ENCODE measurements around the gene CEP76. TPM values are rescaled to one million over a fixed set of nuclear protein-coding genes. Genes with fewer than 3 reads are reported as not detected.
"Not testable (repeated sequence)": the region's sequence is repeated elsewhere in the genome, so short reads cannot be mapped to it uniquely, and the experiment has no call there.

Gene CEP76
- total and polyA plus RNA-seq, 7 experiments from 2014 or later = 6.9 to 13.2 (median 9.4) TPM

DNA sequence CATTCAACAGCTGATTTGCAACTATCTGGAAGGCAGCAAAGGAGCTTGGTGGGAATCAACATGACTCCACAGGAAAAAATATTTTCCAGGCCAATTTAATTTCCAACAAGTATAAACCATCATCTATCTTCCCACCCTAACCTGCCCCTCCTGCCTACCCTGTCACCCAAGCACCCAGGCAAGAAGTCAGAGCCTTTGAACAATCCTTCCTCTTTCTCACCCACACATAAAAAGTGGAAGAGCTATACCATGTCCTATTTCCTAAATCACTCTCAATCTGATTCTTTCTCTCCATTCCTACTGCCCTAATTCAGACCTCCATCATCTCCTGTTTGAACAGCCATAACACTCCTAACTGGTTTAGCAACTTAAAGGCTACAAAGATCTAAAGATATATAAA, 57.3 kb downstream of the CEP76 start:
- intact Hi-C loops (cut with micrococcal nuclease) = no loop called here
- ChIA-PET POLR2A (no interaction called here), CTCF (no interaction called here)

DNA sequence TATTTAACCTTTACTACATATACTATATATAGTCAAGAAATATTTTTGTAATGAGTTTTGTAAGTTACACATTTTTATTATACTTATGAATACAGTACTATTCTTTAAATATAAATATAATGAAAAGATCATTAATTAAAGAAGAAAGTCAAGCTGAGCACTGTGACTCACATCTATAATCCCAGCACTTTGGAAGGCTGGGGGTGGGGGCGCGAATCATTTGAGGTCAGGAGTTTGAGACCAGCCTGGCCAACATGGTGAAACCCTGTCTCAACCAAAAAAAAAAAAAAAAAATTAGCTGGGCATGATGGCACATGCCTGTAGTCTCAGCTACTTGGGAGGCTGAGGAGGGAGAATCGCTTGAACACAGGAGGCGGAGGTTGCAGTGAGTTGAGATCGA, 58.8 kb downstream of the CEP76 start:
- H3K4me1 Mint-ChIP-seq; H3K27me3 ChIP-seq (ENCODE audit: control insufficient read depth in 2 of 2, insufficient read depth in 2 of 2, low read length in 2 of 2); H3K27ac ChIP-seq (ENCODE audit: low read depth, low read length); H3K4me1 ChIP-seq (ENCODE audit: control insufficient read depth in 2 of 2, insufficient read depth in 2 of 2, low read length in 2 of 2); H3K36me3 ChIP-seq (ENCODE audit: control insufficient read depth in 2 of 3, insufficient read depth in 3 of 3, low read length in 3 of 3); intact Hi-C loops (cut with micrococcal nuclease); H3K4me3 Mint-ChIP-seq; POLR2A ChIA-PET; CTCF ChIA-PET; H3K27ac Mint-ChIP-seq; DNase-seq; H3K9me3 ChIP-seq (ENCODE audit: control insufficient read depth in 2 of 3, low read length in 3 of 3); H3K4me3 ChIP-seq (ENCODE audit: low read length); ATAC-seq; H3K36me3 Mint-ChIP-seq; H3K9me3 Mint-ChIP-seq: not testable (repeated sequence)
- H3K27me3 Mint-ChIP-seq = peaks cover 16 to 43% (median 23%) of the 10 kb centered on the region in 5 donors

More for the DNA sequence above, 57.3 kb downstream of the CEP76 start:
- DNase-seq (no peak), ATAC-seq (no peak)
- H3K27ac ChIP-seq (ENCODE audit: low read depth, low read length) = no peak overlapping the region
- H3K27me3 Mint-ChIP-seq = peaks cover 16 to 43% (median 21%) of the 10 kb centered on the region in 5 donors
- peaks cover 0 to 1% (median 0%) of the 10 kb centered on the region in 11 donors for H3K9me3 Mint-ChIP-seq
- no peaks in the 10 kb centered on the region for H3K27me3 ChIP-seq (ENCODE audit: control insufficient read depth in 2 of 2, insufficient read depth in 2 of 2, low read length in 2 of 2)
- no peaks in the 10 kb centered on the region for H3K36me3 Mint-ChIP-seq
- H3K4me1 Mint-ChIP-seq = peaks cover 0 to 2% (median 0%) of the 10 kb centered on the region in 7 donors
- H3K4me3 Mint-ChIP-seq = no peak overlapping the region
- H3K9me3 ChIP-seq (ENCODE audit: control insufficient read depth in 2 of 3, low read length in 3 of 3) = no peaks in the 10 kb centered on the region
- no peak overlapping the region for H3K27ac Mint-ChIP-seq
- no peaks in the 10 kb centered on the region for H3K36me3 ChIP-seq (ENCODE audit: control insufficient read depth in 2 of 3, insufficient read depth in 3 of 3, low read length in 3 of 3)
- no peak overlapping the region for H3K4me3 ChIP-seq (ENCODE audit: low read length)
- no peaks in the 10 kb centered on the region for H3K4me1 ChIP-seq (ENCODE audit: control insufficient read depth in 2 of 2, insufficient read depth in 2 of 2, low read length in 2 of 2)

DNA sequence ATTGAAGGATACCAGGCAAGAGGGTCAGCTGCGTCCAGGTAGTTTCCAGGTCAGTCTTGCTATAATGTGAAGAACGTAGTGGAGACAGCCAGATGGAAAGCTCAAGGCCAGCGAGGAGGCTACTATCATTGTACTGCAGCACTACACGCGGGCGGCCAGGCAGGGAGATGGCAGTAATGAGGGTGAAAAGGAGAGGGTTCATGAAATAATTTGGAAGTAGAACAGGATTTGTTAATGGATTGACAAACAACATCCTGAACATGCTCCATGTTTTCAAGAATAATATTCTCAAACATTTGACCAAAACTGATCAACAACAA, 61.7 kb downstream of the CEP76 start:
- no peak for DNase-seq
- Histone ChIP-seq H3K9me3 (ENCODE audit: control insufficient read depth in 2 of 3, low read length in 3 of 3) (no peaks in the 10 kb centered on the region), H3K27me3 (ENCODE audit: control insufficient read depth in 2 of 2, insufficient read depth in 2 of 2, low read length in 2 of 2) (no peaks in the 10 kb centered on the region), H3K27ac (ENCODE audit: low read depth, low read length) (no peak overlapping the region), H3K4me3 (ENCODE audit: low read length) (no peak overlapping the region), H3K4me1 (ENCODE audit: control insufficient read depth in 2 of 2, insufficient read depth in 2 of 2, low read length in 2 of 2) (no peaks in the 10 kb centered on the region), H3K36me3 (ENCODE audit: control insufficient read depth in 2 of 3, insufficient read depth in 3 of 3, low read length in 3 of 3) (no peaks in the 10 kb centered on the region)
- H3K36me3 Mint-ChIP-seq = no peaks in the 10 kb centered on the region
- H3K27ac Mint-ChIP-seq = no peak overlapping the region
- CTCF ChIA-PET = no interaction called here
- H3K4me1 Mint-ChIP-seq = peaks cover 0 to 4% (median 0%) of the 10 kb centered on the region in 7 donors
- ATAC-seq = no peak
- intact Hi-C loops (cut with micrococcal nuclease) = no loop called here
- H3K27me3 Mint-ChIP-seq = peaks cover 12 to 27% (median 23%) of the 10 kb centered on the region in 5 donors
- POLR2A ChIA-PET = no interaction called here
- H3K9me3 Mint-ChIP-seq = no peaks in the 10 kb centered on the region
- H3K4me3 Mint-ChIP-seq = no peak overlapping the region

DNA sequence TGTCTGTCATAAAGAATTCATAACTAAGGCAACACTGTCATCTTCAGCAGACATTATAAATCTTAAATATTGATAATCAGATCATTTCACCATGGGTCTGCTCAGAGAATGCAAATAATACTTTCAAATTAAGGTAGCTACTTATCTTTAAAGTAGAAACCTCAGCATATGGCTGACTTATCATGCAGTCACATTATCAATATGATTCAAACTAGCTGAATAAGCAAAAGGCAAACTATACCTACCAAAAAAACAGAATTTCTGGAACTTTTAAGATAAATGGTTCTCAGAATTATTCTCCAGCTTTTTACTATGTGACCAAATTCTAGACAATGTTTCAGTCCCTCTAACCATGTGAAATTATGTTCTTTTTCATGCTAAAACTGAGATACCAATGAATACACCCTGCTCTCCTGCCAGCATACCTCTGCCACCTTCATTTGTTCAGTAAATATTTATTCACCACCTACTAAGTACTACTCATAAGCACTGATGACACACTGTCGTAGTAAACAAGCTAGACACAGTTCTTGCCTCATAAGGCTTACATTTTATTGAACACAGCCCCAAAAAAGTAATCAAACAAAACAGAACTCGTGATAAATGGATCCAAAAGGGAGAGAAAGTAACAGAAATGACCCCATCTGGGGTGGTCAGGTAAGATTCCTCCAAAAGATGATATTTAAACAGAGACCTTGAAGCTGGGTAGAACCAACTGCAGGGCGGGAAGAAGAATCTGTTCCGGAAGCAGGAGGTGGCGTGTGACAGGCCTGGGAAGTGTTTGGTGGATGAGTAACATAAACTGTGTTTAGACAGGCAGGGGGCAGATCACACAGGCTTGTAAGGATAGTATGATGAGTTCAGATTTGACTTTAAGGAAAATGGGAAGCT, 62.3 kb downstream of the CEP76 start:
- H3K4me1 ChIP-seq (ENCODE audit: control insufficient read depth in 2 of 2, insufficient read depth in 2 of 2, low read length in 2 of 2) = no peaks in the 10 kb centered on the region
- H3K27me3 ChIP-seq (ENCODE audit: control insufficient read depth in 2 of 2, insufficient read depth in 2 of 2, low read length in 2 of 2) = no peaks in the 10 kb centered on the region
- Mint-ChIP-seq H3K27ac (no peak overlapping the region), H3K4me3 (no peak overlapping the region), H3K27me3 (peaks cover 12 to 23% (median 19%) of the 10 kb centered on the region in 5 donors), H3K36me3 (no peaks in the 10 kb centered on the region), H3K4me1 (peaks cover 0 to 4% (median 0%) of the 10 kb centered on the region in 7 donors), H3K9me3 (no peaks in the 10 kb centered on the region)
- intact Hi-C loops (cut with micrococcal nuclease) = no loop called here
- DNase-seq = no peak
- H3K4me3 ChIP-seq (ENCODE audit: low read length) = no peak overlapping the region
- ChIA-PET POLR2A (no interaction called here), CTCF (no interaction called here)
- H3K9me3 ChIP-seq (ENCODE audit: control insufficient read depth in 2 of 3, low read length in 3 of 3) = no peaks in the 10 kb centered on the region
- ATAC-seq = no peak
- H3K27ac ChIP-seq (ENCODE audit: low read depth, low read length) = no peak overlapping the region
- H3K36me3 ChIP-seq (ENCODE audit: control insufficient read depth in 2 of 3, insufficient read depth in 3 of 3, low read length in 3 of 3) = no peaks in the 10 kb centered on the region

DNA sequence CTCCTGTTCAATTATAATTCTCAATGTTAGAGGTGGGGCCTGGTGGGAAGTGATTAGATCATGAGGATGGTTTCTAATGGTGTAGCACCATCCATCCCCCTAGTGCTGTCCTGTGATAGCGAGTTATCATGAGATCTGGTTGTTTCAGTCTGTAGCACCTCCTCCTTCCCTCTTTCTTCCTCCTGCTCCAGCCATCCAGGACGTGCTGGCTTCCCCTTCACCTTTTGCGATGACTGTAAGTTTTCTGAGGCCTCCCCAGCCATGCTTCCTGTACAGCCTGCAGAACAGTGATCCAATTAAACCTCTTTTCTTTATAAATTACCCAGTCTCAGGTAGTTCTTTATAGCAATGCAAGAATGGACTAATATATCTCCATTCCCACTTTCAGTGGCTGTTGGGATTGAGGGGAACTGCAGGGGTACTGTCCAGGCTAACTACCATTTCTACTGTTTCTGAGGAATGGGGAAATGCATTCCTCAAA, 63.8 kb downstream of the CEP76 start:
- no peak for DNase-seq
- H3K4me3 ChIP-seq (ENCODE audit: low read length) = no peak overlapping the region
- Mint-ChIP-seq H3K9me3 (no peaks in the 10 kb centered on the region), H3K27ac (no peak overlapping the region), H3K27me3 (peaks cover 12 to 23% (median 13%) of the 10 kb centered on the region in 5 donors), H3K4me3 (no peak overlapping the region), H3K36me3 (no peaks in the 10 kb centered on the region), H3K4me1 (peaks cover 0 to 2% (median 0%) of the 10 kb centered on the region in 7 donors)
- H3K36me3 ChIP-seq (ENCODE audit: control insufficient read depth in 2 of 3, insufficient read depth in 3 of 3, low read length in 3 of 3) = no peaks in the 10 kb centered on the region
- intact Hi-C loops (cut with micrococcal nuclease) = no loop called here
- H3K9me3 ChIP-seq (ENCODE audit: control insufficient read depth in 2 of 3, low read length in 3 of 3) = no peaks in the 10 kb centered on the region
- CTCF ChIA-PET = no interaction called here
- no peaks in the 10 kb centered on the region for H3K27me3 ChIP-seq (ENCODE audit: control insufficient read depth in 2 of 2, insufficient read depth in 2 of 2, low read length in 2 of 2)
- POLR2A ChIA-PET = no interaction called here
- no peak for ATAC-seq
- H3K27ac ChIP-seq (ENCODE audit: low read depth, low read length) = no peak overlapping the region
- no peaks in the 10 kb centered on the region for H3K4me1 ChIP-seq (ENCODE audit: control insufficient read depth in 2 of 2, insufficient read depth in 2 of 2, low read length in 2 of 2)

DNA sequence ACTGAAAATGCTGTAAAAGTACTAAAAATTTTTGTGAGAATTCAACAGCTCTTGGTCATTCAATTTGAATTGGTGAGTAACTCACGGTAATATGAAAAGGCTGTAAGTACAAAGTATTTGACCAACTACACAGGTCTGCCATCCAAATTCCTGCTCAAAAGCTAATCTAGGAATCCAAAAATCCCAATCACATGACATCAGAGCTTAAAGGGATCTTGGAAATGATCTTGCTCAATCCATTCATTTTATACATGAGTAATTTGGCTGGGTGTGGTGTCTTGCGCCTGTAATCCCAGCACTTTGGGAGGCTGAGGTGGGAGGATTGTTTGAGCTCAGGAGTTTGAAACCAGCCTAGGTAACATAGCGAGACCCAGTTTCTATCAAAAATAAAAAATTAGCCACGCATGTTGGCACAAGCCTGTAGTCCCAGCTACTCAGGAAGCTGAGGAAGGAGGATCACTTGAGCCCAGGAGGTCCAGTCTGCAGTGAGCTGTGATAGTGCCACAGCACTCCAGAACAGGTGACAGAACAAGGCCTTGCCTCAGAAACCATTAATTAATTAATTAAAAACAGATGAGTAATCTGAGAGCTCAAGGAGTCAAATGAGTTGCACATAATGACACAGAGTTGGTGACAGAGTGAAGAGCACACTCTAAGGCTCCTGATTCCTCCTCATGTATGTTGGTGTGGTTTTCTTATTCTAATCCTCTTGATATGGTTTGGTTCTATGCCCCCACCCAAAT, 64.5 kb downstream of the CEP76 start:
- no peaks in the 10 kb centered on the region for H3K9me3 ChIP-seq (ENCODE audit: control insufficient read depth in 2 of 3, low read length in 3 of 3)
- Mint-ChIP-seq H3K4me3 (no peak overlapping the region), H3K4me1 (peaks cover 0 to 2% (median 0%) of the 10 kb centered on the region in 7 donors), H3K27ac (no peak overlapping the region), H3K27me3 (peaks cover 7 to 18% (median 13%) of the 10 kb centered on the region in 5 donors), H3K9me3 (no peaks in the 10 kb centered on the region), H3K36me3 (no peaks in the 10 kb centered on the region)
- intact Hi-C loops (cut with micrococcal nuclease) = no loop called here
- no peaks in the 10 kb centered on the region for H3K27me3 ChIP-seq (ENCODE audit: control insufficient read depth in 2 of 2, insufficient read depth in 2 of 2, low read length in 2 of 2)
- CTCF ChIA-PET = no interaction called here
- DNase-seq (no peak), ATAC-seq (no peak)
- H3K27ac ChIP-seq (ENCODE audit: low read depth, low read length) = no peak overlapping the region
- H3K4me1 ChIP-seq (ENCODE audit: control insufficient read depth in 2 of 2, insufficient read depth in 2 of 2, low read length in 2 of 2) = no peaks in the 10 kb centered on the region
- no peak overlapping the region for H3K4me3 ChIP-seq (ENCODE audit: low read length)
- POLR2A ChIA-PET = no interaction called here
- no peaks in the 10 kb centered on the region for H3K36me3 ChIP-seq (ENCODE audit: control insufficient read depth in 2 of 3, insufficient read depth in 3 of 3, low read length in 3 of 3)
